ENCODE results near the gene HPCAL1.

The HPCAL1 gene

GRCh38 chr2:10316860-10317259 lies 14.2 kb downstream of the HPCAL1 start:
- no peak for TF ChIP-seq CTCF (conservative IDR thresholded peaks at IDR 0.05)
- H3K27ac ChIP-seq = no peak overlapping the region

GRCh38 chr2:10317646-10318045 lies 14.9 kb downstream of the HPCAL1 start:
- no peak for TF ChIP-seq CTCF (conservative IDR thresholded peaks at IDR 0.05)
- H3K27ac ChIP-seq = no peak overlapping the region

- H3K27ac ChIP-seq = no peak overlapping the region
- no peak for TF ChIP-seq CTCF (conservative IDR thresholded peaks at IDR 0.05)
Measured at GRCh38 chr2:10318345-10318744, 15.6 kb downstream of the HPCAL1 start.

- H3K27ac ChIP-seq = no peak overlapping the region
- TF ChIP-seq CTCF (conservative IDR thresholded peaks at IDR 0.05) = no peak
Measured at GRCh38 chr2:10319892-10320574, 17.3 kb downstream of the HPCAL1 start.

- no peak overlapping the region for H3K27ac ChIP-seq
- no peak for TF ChIP-seq CTCF (conservative IDR thresholded peaks at IDR 0.05)
Measured at GRCh38 chr2:10320575-10320931, 17.8 kb downstream of the HPCAL1 start.

GRCh38 chr2:10320933-10321332 lies 18.2 kb downstream of the HPCAL1 start:
- TF ChIP-seq CTCF (conservative IDR thresholded peaks at IDR 0.05) = no peak
- no peak overlapping the region for H3K27ac ChIP-seq

- TF ChIP-seq CTCF (conservative IDR thresholded peaks at IDR 0.05) = no peak
Measured at GRCh38 chr2:10321622-10322021, 18.9 kb downstream of the HPCAL1 start.

More at GRCh38 chr2:10321622-10322021, 18.9 kb downstream of the HPCAL1 start:
- H3K27ac ChIP-seq = no peak overlapping the region

Data from VCaP (cell line).